GM12878 (cell line): Measurements from ENCODE around the gene CD151. TPM values are rescaled to one million over a fixed set of nuclear protein-coding genes. Genes with fewer than 3 reads are reported as not detected.

Experiments used
- ATAC-seq: fragments of 200-7000 bp; cut with Tn5 transposase; 3 replicates; pipeline ENCODE4 v1.9.1; 2020; ENCODE audit warnings: mild to moderate bottlenecking, moderate library complexity
- BruUV-seq: library from RNA; stranded (reverse); fragments of 400-500 nt; replicated peaks from 2 replicates; lab custom pipeline; 2021; lab: Mats Ljungman, UMichigan
- CTCF ChIA-PET: fragments of 300-600 bp; sonication (Branson Sonifier 250); formaldehyde crosslinking; extraction: SDS; loops from one replicate; lab custom pipeline; 2021; ENCODE audit warnings: inconsistent platforms; lab: Yijun Ruan, JAX
- POLR2A ChIA-PET: fragments of 350-600 bp; formaldehyde crosslinking; extraction: SDS; loops from one replicate; lab custom pipeline; 2021; ENCODE audit warnings: inconsistent platforms; lab: Charles Lee
- RAD21 ChIA-PET: fragments of 300-600 bp; sonication (Branson Sonifier 250); formaldehyde crosslinking; loops from one replicate; lab custom pipeline; 2023; ENCODE audit warnings: antibody characterized with exemption; ENCODE audit not compliant: unreplicated experiment; lab: Charles Lee
- SMC1A ChIA-PET: fragments of 300-600 bp; sonication (Branson Sonifier 250); formaldehyde crosslinking; loops from one replicate; lab custom pipeline; 2023; ENCODE audit not compliant: unreplicated experiment, uncharacterized antibody; lab: Charles Lee
- DNase-seq: peaks from one replicate; pipeline ENCODE4 v3.0.0-alpha.2; 2011; ENCODE audit warnings: low read depth, low spot score
- FAIRE-seq: peaks from 3 replicates; lab custom pipeline; 2011; peaks lifted over from hg19 to GRCh38; lab: Jason Lieb, UNC
- H2AFZ ChIP-seq: 2 replicates; pipeline ENCODE4 v1.6.0; 2011; ENCODE audit warnings: low read depth, low read length, control low read depth; ENCODE audit not compliant: control insufficient read depth
- H3K27ac ChIP-seq: 2 replicates; pipeline ENCODE4 v1.5.1; 2011; ENCODE audit warnings: control low read depth; ENCODE audit not compliant: control insufficient read depth, insufficient read depth
- H3K27me3 ChIP-seq, 2 experiments: replicated peaks in 1 of 2; 2 replicates each; pipeline versions ENCODE4 v1.6.0 to v1.6.1; 2011; ENCODE audit warnings: low read length in 1 of 2; ENCODE audit not compliant: control insufficient read depth in 2 of 2, insufficient read depth in 2 of 2
- H3K36me3 ChIP-seq, 2 experiments: 2 replicates each; pipeline ENCODE4 v1.5.1; 2011; ENCODE audit warnings: low read length in 1 of 2; ENCODE audit not compliant: control insufficient read depth in 2 of 2, insufficient read depth in 2 of 2
- H3K4me1 ChIP-seq: 2 replicates; pipeline ENCODE4 v1.6.1; 2011; ENCODE audit warnings: mild to moderate bottlenecking, low read length, moderate library complexity, mixed read lengths; ENCODE audit not compliant: control insufficient read depth, insufficient read depth
- H3K4me2 ChIP-seq: 2 replicates; pipeline ENCODE4 v1.6.0; 2011; ENCODE audit warnings: control low read depth; ENCODE audit not compliant: control insufficient read depth, insufficient read depth
- H3K4me3 ChIP-seq: fragments of 200-600 bp; sonication (generic); 2 replicates; pipeline ENCODE4 v1.5.1; 2016
- H3K79me2 ChIP-seq: 2 replicates; pipeline ENCODE4 v1.6.0; 2011; ENCODE audit warnings: low read length; ENCODE audit not compliant: control insufficient read depth, insufficient read depth
- H3K9ac ChIP-seq: 2 replicates; pipeline ENCODE4 v1.8.0; 2011; ENCODE audit warnings: low read length, control low read depth, mixed read lengths; ENCODE audit not compliant: control insufficient read depth, insufficient read depth
- H3K9me3 ChIP-seq: replicated peaks from 3 replicates; pipeline ENCODE4 v1.5.1; 2011; ENCODE audit warnings: mild to moderate bottlenecking, low read length; ENCODE audit not compliant: control insufficient read depth, insufficient read depth
- H4K20me1 ChIP-seq: 2 replicates; pipeline ENCODE4 v1.6.0; 2011; ENCODE audit not compliant: control insufficient read depth, insufficient read depth
- BCLAF1 ChIP-seq: fragments of 450-650 bp; IDR thresholded peaks from 2 replicates; pipeline ENCODE4 v1.6.1; 2017; ENCODE audit warnings: antibody characterized with exemption, mild to moderate bottlenecking, moderate library complexity
- EGR1 ChIP-seq, 2 experiments: IDR thresholded peaks; 1 replicate in 1 of 2; 2 replicates in 1 of 2; pipeline ENCODE4 v1.6.1; 2011 to 2012; ENCODE audit warnings: low read depth in 2 of 2, low read length in 2 of 2, borderline replicate concordance in 1 of 2, mild to moderate bottlenecking in 1 of 2, moderate library complexity in 1 of 2
- FOS ChIP-seq: IDR thresholded peaks from 3 replicates; pipeline ENCODE4 v1.6.1; 2011; ENCODE audit warnings: borderline replicate concordance; ENCODE audit not compliant: insufficient read length; ENCODE audit errors: extremely low read depth
- HCFC1 ChIP-seq: fragments of 150-350 bp; IDR thresholded peaks from 2 replicates; pipeline ENCODE4 v1.6.1; 2014; ENCODE audit warnings: low read length
- JUND ChIP-seq: IDR thresholded peaks from 2 replicates; pipeline ENCODE4 v1.6.1; 2012; ENCODE audit warnings: low read depth, mild to moderate bottlenecking, low read length, improper control_type of control experiment, moderate library complexity
- MEF2B ChIP-seq: fragments of 450-650 bp; IDR thresholded peaks from 2 replicates; pipeline ENCODE4 v1.6.1; 2018; ENCODE audit warnings: mild to moderate bottlenecking, moderate library complexity; ENCODE audit not compliant: partially characterized antibody, poor library complexity, severe bottlenecking
- PML ChIP-seq: IDR thresholded peaks from 2 replicates; pipeline ENCODE4 v1.6.1; 2012; ENCODE audit warnings: low read length, inconsistent platforms
- RBBP5 ChIP-seq: fragments of 200-600 bp; sonication (generic); conservative IDR thresholded peaks from 2 replicates; pipeline ENCODE4 v1.6.1; 2016
- SMAD1 ChIP-seq: fragments of 450-650 bp; IDR thresholded peaks from 2 replicates; pipeline ENCODE4 v1.6.1; 2018; ENCODE audit warnings: mild to moderate bottlenecking, low read depth; ENCODE audit not compliant: partially characterized antibody
- STAT1 ChIP-seq: fragments of 450-650 bp; conservative IDR thresholded peaks from 2 replicates; pipeline ENCODE4 v1.6.1; 2014; ENCODE audit warnings: antibody characterized with exemption, mild to moderate bottlenecking
- TCF3 ChIP-seq: IDR thresholded peaks from 2 replicates; pipeline ENCODE4 v1.6.1; 2012; ENCODE audit warnings: low read depth, mild to moderate bottlenecking, low read length, borderline replicate concordance; ENCODE audit not compliant: insufficient read depth
- ZNF207 ChIP-seq: fragments of 450-650 bp; IDR thresholded peaks from 2 replicates; pipeline ENCODE4 v1.6.1; 2014; ENCODE audit warnings: antibody characterized with exemption, mild to moderate bottlenecking, borderline replicate concordance
- WGBS: methylation state at CpG from one replicate; pipeline ENCODE4 v1.1.6; 2016; ENCODE audit warnings: low lambda C conversion rate; ENCODE audit not compliant: insufficient replicate concordance, insufficient coverage; ENCODE audit errors: missing lambda C conversion rate; 5-methylcytosine and 5-hydroxymethylcytosine counted together
- in situ Hi-C: fragments of 300-500 bp; cut with MboI; formaldehyde crosslinking; loops from 9 replicates; pipeline ENCODE4 v1.14.3; 2018; ENCODE audit warnings: mixed read lengths
- intact Hi-C: fragments of 100-400 bp; cut with micrococcal nuclease; formaldehyde crosslinking; loops from one replicate; pipeline ENCODE4 v1.14.2; 2022; ENCODE audit not compliant: unreplicated experiment
- polyA plus RNA-seq, 11 experiments: library from polyadenylated mRNA; depleted of rRNA in 4 of 11; unstranded in 6 of 11; stranded (reverse) in 5 of 11; fragments of >200 nt; fragmentation: Nextera tagmentation in 4 of 11; fragmentation: Illumina TruSeq in 1 of 11; extraction: Ambion mirVana in 4 of 11; extraction: Trizol in 1 of 11; gene quantifications; 1 replicate in 1 of 11; 2 replicates in 10 of 11; pipeline versions ENCODE4 v1.2.1 to v1.2.3, GENCODE V29; 2011 to 2016; ENCODE audit warnings: inconsistent platforms in 2 of 11, missing spikeins in 2 of 11, low read depth in 1 of 11
- total RNA-seq, 4 experiments: library from RNA; depleted of rRNA in 3 of 4; stranded (reverse); fragments of >200 nt in 3 of 4; fragmentation: Illumina TruSeq in 1 of 4; extraction: Trizol in 1 of 4; gene quantifications; 2 replicates each; pipeline versions ENCODE4 v1.2.1 to v1.2.3, GENCODE V29; 2013 to 2021

CD151 gene
- total and polyA plus RNA-seq, 10 of the 15 experiments (the other 5 are each of a cell fraction or from before 2014, with no cell fraction given): 0.52 to 41.7 (median 14.7) TPM

GRCh38 chr11:803770-804598 lies 28.8 kb upstream of the CD151 start:
- CTCF ChIA-PET: no interaction called here
- no peaks in the 10 kb centered on the region for H3K27me3 ChIP-seq
- RAD21 ChIA-PET: interaction anchor here (0.5 kb wide), 1 partner anchor 220 kb away, joined by 3 read pairs; no protein-coding TSS in a partner anchor
- SMC1A ChIA-PET: no interaction called here
- no peak for DNase-seq
- WGBS: 52% methylated on average over 24 of the region's 26 CpGs
- peak overlapping the region; percentile 95 for H3K4me2 ChIP-seq
- ATAC-seq: no peak
- no TSS peak for BruUV-seq
- in situ Hi-C loops (loop anchor here (25.0 kb wide), 1 partner anchor 1583 kb away; the partner anchor contains the start of gene CD81), intact Hi-C loops (no loop called here)
- H3K9me3 ChIP-seq: no peaks in the 10 kb centered on the region
- no peak overlapping the region; the same call in 1 of the 2 replicates for H2AFZ ChIP-seq
- peak overlapping the region; percentile 72 for H3K27ac ChIP-seq
- peaks cover 0 to 10% of the 10 kb centered on the region in 2 experiments; a peak in 2 of 4 replicates for H3K36me3 ChIP-seq
- peaks cover 12% of the 10 kb centered on the region for H3K4me1 ChIP-seq
- peak overlapping the region; percentile 90 for H3K9ac ChIP-seq
- H4K20me1 ChIP-seq: no peaks in the 10 kb centered on the region
- POLR2A ChIA-PET: interaction anchor here (2.7 kb wide), 1 partner anchor 16 kb away, joined by 9 read pairs; the partner anchor contains the start of gene PNPLA2
- no peak for TF ChIP-seq FOS
- TF ChIP-seq STAT1: no peak
- no peak for TF ChIP-seq MEF2B
- TF ChIP-seq ZNF207: no peak
- TF ChIP-seq EGR1 (IDR thresholded peaks at IDR 0.05; ENCODE audit: borderline replicate concordance in 1 of 2, low read depth in 2 of 2, low read length in 2 of 2): no peak
- no peak for TF ChIP-seq SMAD1
- TF ChIP-seq HCFC1: no peak
- TF ChIP-seq RBBP5: no peak
- no peak for TF ChIP-seq PML
- no peak for TF ChIP-seq TCF3
- no peak for TF ChIP-seq BCLAF1
- no peak for TF ChIP-seq JUND
- peaks cover 19% of the 10 kb centered on the region for H3K79me2 ChIP-seq
- H3K4me3 ChIP-seq: peak overlapping the region; percentile 90
- no peak for FAIRE-seq
